Measurements from ENCODE around the gene SLC26A1.

SLC26A1 gene

GRCh38 chr4:951186-951585 is 42.0 kb downstream of the SLC26A1 start:
- Mint-ChIP-seq H3K4me1 (peaks cover 4% of the 10 kb centered on the region), H3K9me3 (no peaks in the 10 kb centered on the region), H3K27ac (no peak overlapping the region), H3K27me3 (ENCODE audit: low read depth) (peaks cover 5% of the 10 kb centered on the region), H3K36me3 (ENCODE audit: low read depth) (peaks cover 9% of the 10 kb centered on the region), H3K4me3 (no peak overlapping the region)
- no peak for TF ChIP-seq CTCF (IDR thresholded peaks at IDR 0.05; ENCODE audit: unreplicated experiment in 3 of 3)

- H3K27me3 Mint-ChIP-seq (ENCODE audit: low read depth), result peaks cover 13% of the 10 kb centered on the region
- peaks cover 10% of the 10 kb centered on the region for H3K4me1 Mint-ChIP-seq
- no peak overlapping the region for H3K27ac Mint-ChIP-seq
- H3K4me3 Mint-ChIP-seq, result no peak overlapping the region
- no peak for TF ChIP-seq CTCF (IDR thresholded peaks at IDR 0.05; ENCODE audit: unreplicated experiment in 3 of 3)
- H3K9me3 Mint-ChIP-seq, result no peaks in the 10 kb centered on the region
- H3K36me3 Mint-ChIP-seq (ENCODE audit: low read depth), result peaks cover 9% of the 10 kb centered on the region
Observed at GRCh38 chr4:950136-951020, 42.8 kb downstream of the SLC26A1 start.

GRCh38 chr4:949656-950055 is 43.5 kb downstream of the SLC26A1 start:
- no peak for TF ChIP-seq CTCF (IDR thresholded peaks at IDR 0.05; ENCODE audit: unreplicated experiment in 3 of 3)

GRCh38 chr4:948936-949300 is 44.3 kb downstream of the SLC26A1 start:
- Mint-ChIP-seq H3K27ac (no peak overlapping the region), H3K4me1 (peaks cover 14% of the 10 kb centered on the region), H3K9me3 (no peaks in the 10 kb centered on the region), H3K36me3 (ENCODE audit: low read depth) (no peaks in the 10 kb centered on the region), H3K4me3 (no peak overlapping the region), H3K27me3 (ENCODE audit: low read depth) (peaks cover 24% of the 10 kb centered on the region)
- TF ChIP-seq CTCF (IDR thresholded peaks at IDR 0.05; ENCODE audit: unreplicated experiment in 3 of 3), result no peak

More at GRCh38 chr4:949656-950055, 43.5 kb downstream of the SLC26A1 start:
- H3K9me3 Mint-ChIP-seq, result no peaks in the 10 kb centered on the region
- H3K27me3 Mint-ChIP-seq (ENCODE audit: low read depth), result peaks cover 20% of the 10 kb centered on the region
- H3K27ac Mint-ChIP-seq, result no peak overlapping the region
- H3K36me3 Mint-ChIP-seq (ENCODE audit: low read depth), result peaks cover 7% of the 10 kb centered on the region
- no peak overlapping the region for H3K4me3 Mint-ChIP-seq
- H3K4me1 Mint-ChIP-seq, result peaks cover 14% of the 10 kb centered on the region

GRCh38 chr4:948101-948935 is 44.9 kb downstream of the SLC26A1 start:
- no peak for TF ChIP-seq CTCF (IDR thresholded peaks at IDR 0.05; ENCODE audit: unreplicated experiment in 3 of 3)
- H3K27ac Mint-ChIP-seq, result no peak overlapping the region
- H3K4me1 Mint-ChIP-seq, result peaks cover 14% of the 10 kb centered on the region
- no peak overlapping the region for H3K4me3 Mint-ChIP-seq
- H3K36me3 Mint-ChIP-seq (ENCODE audit: low read depth), result no peaks in the 10 kb centered on the region
- peaks cover 30% of the 10 kb centered on the region for H3K27me3 Mint-ChIP-seq (ENCODE audit: low read depth)
- no peaks in the 10 kb centered on the region for H3K9me3 Mint-ChIP-seq

Data from nephron (organoid).